GM21786 (cell line): Measurements from ENCODE around the gene ZNHIT2.
A peak's percentile ranks its signal among the peaks of the same experiment; 100 is the strongest.

Source experiments
- ATAC-seq: cut with Tn5 transposase; IDR thresholded peaks from one replicate; pipeline ENCODE4 v1.9.1; 2021; ENCODE audit not compliant: unreplicated experiment

Gene ZNHIT2

DNA sequence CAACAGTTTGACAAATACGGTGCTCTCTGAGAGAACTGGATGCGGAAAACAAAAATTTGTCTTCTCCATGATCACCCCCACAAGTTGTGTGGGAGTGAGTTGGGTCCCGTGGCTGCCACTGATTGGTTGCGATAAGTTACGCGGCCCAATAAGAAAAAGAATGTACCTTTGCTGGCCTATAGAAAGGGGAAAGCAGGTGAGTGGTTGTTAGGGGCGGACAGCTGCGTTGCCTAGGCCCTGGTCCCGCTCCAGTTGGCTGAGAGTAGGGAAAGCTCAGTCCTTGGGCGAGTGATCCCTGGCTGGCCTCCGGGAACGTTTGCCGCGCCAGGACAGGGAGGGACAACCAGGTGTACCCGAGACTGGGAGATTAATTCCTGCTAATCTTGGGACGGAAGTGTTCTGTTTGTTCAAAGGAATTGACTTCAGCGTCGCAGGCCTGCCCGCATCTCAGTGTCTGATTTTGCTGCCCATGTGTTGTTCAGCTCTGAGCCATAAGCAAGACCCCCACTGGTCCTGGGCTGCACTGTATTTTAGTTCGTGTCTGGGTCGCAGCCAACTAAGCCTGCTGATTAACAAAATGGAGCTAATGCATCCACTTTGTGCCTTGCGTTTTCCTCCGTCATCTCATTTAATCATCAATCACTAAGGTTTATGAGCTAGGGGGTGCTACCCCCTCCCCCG is 17.6 kb upstream of the ZNHIT2 start:
- peak; percentile 64 for ATAC-seq

DNA sequence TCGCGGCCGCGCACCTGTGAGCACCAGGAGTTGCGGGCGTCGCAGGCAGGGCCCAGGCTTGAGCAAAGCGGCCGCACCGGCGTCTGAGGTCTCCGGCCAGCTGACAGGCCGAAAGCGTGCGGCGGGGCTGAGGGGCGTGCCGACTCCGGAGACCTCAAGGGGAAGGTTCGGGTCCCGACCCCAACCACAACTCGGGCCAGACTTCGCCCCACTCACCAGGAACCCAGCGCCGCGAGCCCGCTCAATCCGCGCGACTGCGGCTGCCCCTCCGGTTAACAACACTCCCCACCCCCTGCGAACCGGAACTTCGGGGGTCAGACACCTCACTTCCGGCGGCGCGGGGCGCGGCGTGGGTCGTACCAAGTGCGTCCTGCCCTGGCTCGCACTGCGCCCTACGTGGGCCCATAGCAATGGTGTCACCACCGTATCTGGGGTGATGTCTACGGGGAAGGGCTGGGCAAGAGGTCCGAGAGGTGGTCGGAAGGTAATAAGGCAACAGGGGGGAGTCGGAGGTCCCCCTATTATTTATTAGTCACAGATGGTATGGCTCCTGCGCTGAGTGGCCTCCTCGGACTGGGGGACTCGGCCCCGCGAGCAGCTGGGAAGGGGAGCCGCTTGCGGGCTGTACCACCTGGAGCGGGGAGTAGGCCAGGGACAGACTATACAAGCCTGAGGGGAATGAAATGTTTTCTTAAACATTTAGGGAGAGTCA is 16.9 kb upstream of the ZNHIT2 start, which contains the start of gene SYVN1:
Gene SYVN1, minus strand, starts transcription at position 280 of the 712 bp plus-strand sequence. CDS start 918 bp downstream, outside the sequence.
- ATAC-seq: peak; percentile 44

GRCh38 chr11:65133724-65134123 is 16.2 kb upstream of the ZNHIT2 start:
- no peak for ATAC-seq

DNA sequence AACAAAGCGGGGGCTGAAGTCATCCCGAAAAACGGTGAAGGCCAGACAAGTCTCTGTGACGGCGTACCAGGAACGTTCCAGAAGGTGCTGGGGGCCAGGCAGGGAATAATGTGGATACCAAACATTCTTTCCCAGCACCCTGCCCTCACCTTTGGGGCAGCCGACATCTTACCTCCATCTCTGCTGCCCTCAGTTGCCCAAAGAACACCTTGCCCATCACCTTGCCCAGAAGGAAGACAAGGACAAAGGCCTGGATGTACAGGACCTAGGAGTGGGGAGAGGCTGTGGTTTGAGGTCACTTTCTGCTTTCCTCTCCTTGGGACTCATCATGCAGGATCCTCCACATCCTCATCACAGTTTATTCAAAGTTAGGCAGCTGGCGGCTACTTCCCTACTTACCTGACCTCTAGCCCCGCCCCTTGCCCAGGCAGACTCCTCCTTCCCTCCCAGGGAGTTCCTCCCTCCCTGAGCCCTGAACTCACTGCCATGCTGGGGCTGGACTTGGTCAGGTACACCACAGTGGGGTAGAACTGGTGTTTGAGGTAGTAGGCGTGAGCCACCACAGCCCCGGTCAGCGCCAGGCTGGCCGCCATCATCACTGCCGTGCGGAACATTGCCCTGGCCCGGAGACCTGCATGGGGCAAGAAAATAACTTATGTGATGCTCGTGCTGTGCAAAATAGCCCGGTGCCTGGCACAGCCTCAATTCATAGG is 15.6 kb upstream of the ZNHIT2 start:
- ATAC-seq: no peak

- peak; percentile 36 for ATAC-seq
These were observed 14.9 kb upstream of the ZNHIT2 start for GRCh38 chr11:65132238-65132987.

- ATAC-seq: no peak
These were observed 14.4 kb upstream of the ZNHIT2 start for GRCh38 chr11:65131895-65132237.

DNA sequence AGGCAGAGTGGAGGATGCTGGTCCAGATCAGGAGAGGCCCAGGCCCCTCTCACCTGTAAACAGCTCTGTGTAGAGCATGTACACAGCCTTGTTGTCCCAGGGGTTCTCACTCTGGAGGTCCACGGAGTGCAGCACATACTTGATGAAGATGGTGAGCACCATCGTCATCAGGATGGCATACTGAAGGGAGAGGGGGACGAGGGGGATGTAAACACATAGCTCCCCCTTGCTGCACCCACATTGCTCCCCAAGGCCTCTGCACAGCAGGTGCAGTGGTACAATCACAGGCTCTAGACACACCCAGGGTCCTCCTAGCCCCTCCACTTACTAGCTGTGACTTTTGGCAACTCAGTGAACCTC is 13.9 kb upstream of the ZNHIT2 start:
- no peak for ATAC-seq

DNA sequence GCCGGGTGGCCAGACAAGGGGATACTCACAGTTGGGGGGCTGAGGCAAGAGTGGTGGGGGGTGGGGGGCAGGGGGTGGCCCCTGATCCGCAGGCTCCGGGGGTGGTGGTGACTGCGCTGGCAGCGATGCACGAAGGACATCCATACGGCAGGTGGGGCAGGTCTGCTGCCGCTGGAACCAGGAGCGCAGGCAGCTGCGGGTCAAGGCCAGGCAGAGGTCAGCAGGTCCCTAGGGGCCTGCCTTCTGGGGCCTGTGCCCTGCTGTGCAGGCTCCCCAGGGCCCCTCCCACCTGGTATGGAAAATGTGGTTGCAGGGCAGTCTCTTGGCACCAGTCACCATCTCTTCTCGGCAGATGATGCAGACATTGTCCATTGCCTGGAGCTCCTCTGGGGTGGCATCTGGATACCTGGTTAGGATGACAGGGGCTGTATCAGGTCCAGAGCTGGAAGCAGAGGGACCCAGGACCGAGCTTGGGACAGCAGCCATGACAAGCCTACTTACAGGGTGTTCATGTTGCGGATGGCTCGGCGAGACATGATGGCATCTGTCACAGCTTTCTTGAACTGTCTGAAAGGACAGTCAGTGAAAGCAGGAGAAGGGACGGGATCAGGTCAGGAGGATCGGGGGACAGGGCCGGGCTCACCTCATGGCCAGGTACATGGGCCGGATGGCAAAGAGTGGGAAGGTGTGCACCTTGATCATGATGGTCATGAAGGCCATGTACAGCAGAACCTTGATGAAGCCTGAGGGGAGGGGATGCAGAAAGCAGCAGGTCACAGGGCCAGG is 13.3 kb upstream of the ZNHIT2 start:
- ATAC-seq: no peak

DNA sequence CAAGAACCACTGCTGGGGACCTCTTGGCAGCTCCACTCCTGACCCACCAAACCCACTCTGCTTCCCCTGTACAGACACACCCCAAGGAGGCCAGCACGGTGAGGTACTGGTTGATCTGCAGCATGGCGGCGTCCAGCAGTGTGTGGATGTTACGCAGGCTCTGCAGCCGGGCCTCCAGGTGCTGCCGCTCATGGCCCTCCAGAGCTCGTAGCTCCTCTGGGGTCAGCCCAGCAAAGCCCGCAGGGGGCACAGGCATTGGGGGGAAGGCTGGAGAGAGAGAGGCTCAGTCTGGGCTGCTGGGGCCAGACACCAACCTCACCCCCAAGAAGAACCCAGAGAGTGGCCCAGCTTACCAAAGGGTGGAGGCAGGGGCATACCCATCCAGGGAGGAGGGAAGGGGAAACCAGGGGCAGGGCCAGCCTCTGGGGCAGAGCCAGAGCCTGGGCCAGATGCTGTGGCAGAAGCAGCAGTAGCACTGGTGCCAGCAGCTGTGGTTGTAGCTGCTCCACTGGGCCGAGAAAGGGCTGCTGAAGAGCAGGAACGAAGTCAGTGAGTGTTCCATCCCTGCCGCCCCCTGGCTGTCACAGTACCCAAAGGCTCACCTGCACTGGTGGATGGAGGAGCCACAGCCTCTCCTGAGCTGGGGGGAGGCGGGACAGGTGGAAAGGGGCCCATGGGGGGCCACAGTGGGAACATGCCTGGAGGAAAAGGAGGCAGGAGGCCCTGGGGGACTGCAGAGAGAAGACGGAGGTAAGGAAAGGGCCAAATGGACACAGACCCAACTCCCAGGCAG is 12.3 kb upstream of the ZNHIT2 start:
- no peak for ATAC-seq

- no peak for ATAC-seq
These were observed 11.0 kb upstream of the ZNHIT2 start for GRCh38 chr11:65128182-65129145.

DNA sequence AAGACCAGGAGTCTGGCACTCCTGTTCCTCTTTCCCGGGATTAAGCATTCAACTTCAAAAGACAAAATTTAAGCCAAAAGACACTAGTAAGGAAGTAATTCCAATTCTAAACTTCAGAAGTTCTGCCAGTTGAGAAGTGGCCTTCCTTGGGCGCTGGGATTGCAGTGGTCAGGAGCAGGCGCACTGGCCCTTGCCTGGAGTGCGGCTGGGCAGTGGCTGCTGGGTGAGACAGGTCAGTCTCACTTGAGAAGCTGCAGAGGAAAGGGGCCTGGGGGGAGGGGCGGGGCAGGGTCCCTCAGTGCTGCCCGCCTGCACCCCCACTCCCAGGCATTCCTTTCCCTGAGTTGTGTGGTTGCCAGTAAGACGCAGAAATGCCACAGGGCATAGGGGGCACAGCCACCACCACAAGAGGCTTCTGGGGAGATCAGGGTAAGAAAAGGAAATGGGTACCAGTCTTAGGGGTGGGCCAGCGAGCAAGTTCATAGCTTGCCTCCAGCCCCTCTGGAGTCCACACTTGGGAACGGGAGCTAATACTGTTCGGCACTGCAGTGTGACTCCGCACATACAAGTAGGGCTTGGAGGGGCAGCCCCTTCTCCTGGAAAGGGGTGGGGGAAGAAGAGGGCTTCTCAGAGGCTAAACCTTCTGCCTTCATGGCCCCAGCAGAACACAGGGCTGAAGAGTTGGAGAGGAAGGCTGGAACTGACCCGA is 10.1 kb upstream of the ZNHIT2 start:
- ATAC-seq: no peak

DNA sequence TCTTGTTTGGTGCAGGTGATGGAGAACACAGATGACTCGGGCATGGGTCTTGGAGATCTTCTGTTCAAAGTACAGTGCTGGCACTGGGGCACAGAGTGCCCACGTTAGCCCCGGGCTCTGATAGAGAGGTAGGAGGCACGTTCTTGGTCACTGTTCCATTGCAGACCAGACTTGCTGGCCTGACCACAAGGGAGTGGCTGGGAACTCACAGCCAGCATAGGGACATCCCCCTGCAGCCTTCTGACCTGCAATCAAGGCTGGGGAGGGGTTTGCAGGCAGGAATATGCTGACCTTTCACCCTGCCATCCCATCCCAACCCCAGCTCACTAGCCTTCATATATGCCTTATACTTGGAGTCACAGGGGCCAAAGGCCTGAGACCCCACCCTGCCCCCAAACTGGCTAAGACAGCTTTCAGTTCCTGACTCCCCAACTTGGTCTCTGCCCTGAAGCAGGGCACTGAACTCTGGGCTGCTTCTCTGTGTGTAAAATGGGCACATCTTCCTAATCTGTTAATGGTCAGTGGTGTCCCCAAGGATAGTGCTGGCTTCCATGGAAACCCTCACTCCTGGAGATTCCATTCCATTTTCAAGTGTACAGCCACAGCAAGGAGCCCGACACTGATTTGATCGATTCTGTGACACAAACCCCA is 9.2 kb upstream of the ZNHIT2 start:
- no peak for ATAC-seq

GRCh38 chr11:65125197-65126056 is 7.9 kb upstream of the ZNHIT2 start:
- ATAC-seq: no peak

DNA sequence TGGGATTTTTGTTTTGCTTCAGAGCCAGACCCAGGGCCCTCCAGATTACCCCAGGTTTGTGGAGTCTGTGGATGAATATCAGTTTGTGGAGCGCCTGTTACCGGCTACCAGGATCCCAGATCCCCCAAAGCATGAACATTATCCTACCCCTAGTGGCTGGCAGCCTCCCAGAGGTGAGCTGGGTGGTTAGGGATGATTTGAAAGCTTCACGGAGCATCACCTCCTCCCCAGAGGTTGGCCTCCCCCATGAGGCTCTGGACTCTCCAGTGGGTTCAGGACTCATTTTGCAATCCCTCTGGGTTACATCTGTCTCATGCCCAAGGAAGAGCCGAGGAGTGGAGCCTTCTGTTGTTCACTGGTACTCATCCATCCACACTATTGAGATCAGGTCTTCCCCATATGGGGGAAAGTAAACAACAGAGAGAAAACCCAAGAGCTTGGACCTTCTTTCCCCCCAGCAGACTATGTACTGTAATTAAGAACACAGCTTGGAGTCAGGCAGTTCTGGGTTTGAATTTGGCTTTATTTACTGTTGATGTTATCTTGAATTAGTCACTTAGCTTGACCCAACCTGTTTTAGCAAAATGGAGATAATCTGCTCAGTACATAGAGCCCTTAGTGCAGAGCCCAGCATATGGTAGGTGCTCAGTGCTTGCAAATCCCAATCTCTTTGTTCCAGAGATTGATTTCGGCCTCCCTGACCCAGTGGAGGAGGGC is 7.1 kb upstream of the ZNHIT2 start:
- ATAC-seq: no peak

GRCh38 chr11:65121865-65122696 is 4.6 kb upstream of the ZNHIT2 start, which contains the start of the genes FAU and MRPL49:
Gene FAU (minus strand): TSS chr11:65122134. CDS start chr11:65121813, 321 bp downstream.
Gene MRPL49 (plus strand): TSS chr11:65122321. CDS start chr11:65122347, 26 bp downstream.
- ATAC-seq: peak; percentile 66
